Osteocyte (in vitro differentiated cells): Measurements from ENCODE around the gene CACNA1C. TPM values are rescaled to one million over a fixed set of nuclear protein-coding genes. Genes with fewer than 3 reads are reported as not detected.

ENCODE experiments used
- DNase-seq: peaks from one replicate; pipeline ENCODE4 v3.0.0; 2021; ENCODE audit warnings: mixed read lengths; ENCODE audit not compliant: unreplicated experiment; ENCODE audit errors: extremely low spot score
- H3K27ac Mint-ChIP-seq: one replicate; pipeline ENCODE4 v1.8.0; 2021; ENCODE audit warnings: mild to moderate bottlenecking, mixed read lengths; ENCODE audit not compliant: unreplicated experiment
- H3K27me3 Mint-ChIP-seq: one replicate; pipeline ENCODE4 v1.8.0; 2021; ENCODE audit warnings: mixed read lengths; ENCODE audit not compliant: unreplicated experiment
- H3K36me3 Mint-ChIP-seq: one replicate; pipeline ENCODE4 v1.8.0; 2021; ENCODE audit warnings: mixed read lengths; ENCODE audit not compliant: unreplicated experiment
- H3K4me1 Mint-ChIP-seq: one replicate; pipeline ENCODE4 v1.8.0; 2021; ENCODE audit warnings: mixed read lengths; ENCODE audit not compliant: unreplicated experiment
- H3K4me3 Mint-ChIP-seq: one replicate; pipeline ENCODE4 v1.8.0; 2021; ENCODE audit warnings: mild to moderate bottlenecking, moderate library complexity, mixed read lengths; ENCODE audit not compliant: unreplicated experiment
- H3K9me3 Mint-ChIP-seq: one replicate; pipeline ENCODE4 v1.8.0; 2021; ENCODE audit warnings: mixed read lengths; ENCODE audit not compliant: unreplicated experiment
- total RNA-seq: library from RNA; stranded (reverse); gene quantifications from 2 replicates; pipeline ENCODE4 v1.2.1, GENCODE V29; 2021
- TF ChIP-seq, protein P1 (sequence below): fragments of 200-600 bp; sonication (generic); IDR thresholded peaks from 2 replicates; pipeline ENCODE4 v1.5.0; 2021; ENCODE audit warnings: antibody characterized with exemption, mild to moderate bottlenecking, moderate library complexity

Gene CACNA1C
- total RNA-seq, 1 donor from 2014 or later: 67.4 TPM

DNA sequence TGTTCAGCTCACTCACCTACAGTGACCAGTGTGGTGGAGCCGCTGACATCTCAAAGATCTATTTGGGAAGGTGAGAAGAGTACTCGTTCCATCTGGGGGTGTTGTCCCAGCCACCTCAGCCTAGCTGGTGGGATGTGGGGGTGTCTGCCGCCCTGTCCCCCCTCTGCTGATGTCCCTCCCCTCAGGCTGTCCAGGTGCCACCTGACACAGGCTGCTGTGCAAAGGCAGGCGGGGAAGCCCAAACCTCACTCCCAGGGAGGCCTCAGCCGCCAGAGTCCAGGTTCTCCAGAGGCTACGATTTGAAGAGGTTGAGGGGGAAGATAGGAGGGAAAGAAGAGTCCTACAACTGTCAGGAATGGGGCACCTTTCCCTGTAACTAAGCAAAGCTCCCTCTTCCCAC is 690.7 kb downstream of the CACNA1C start:
- DNase-seq: peak; percentile 79
- no peaks in the 10 kb centered on the region for H3K36me3 Mint-ChIP-seq
- no peaks in the 10 kb centered on the region for H3K9me3 Mint-ChIP-seq
- H3K4me1 Mint-ChIP-seq: no peaks in the 10 kb centered on the region
- H3K4me3 Mint-ChIP-seq: no peak overlapping the region
- peaks cover 60% of the 10 kb centered on the region for H3K27me3 Mint-ChIP-seq
- TF ChIP-seq, protein P1, sequence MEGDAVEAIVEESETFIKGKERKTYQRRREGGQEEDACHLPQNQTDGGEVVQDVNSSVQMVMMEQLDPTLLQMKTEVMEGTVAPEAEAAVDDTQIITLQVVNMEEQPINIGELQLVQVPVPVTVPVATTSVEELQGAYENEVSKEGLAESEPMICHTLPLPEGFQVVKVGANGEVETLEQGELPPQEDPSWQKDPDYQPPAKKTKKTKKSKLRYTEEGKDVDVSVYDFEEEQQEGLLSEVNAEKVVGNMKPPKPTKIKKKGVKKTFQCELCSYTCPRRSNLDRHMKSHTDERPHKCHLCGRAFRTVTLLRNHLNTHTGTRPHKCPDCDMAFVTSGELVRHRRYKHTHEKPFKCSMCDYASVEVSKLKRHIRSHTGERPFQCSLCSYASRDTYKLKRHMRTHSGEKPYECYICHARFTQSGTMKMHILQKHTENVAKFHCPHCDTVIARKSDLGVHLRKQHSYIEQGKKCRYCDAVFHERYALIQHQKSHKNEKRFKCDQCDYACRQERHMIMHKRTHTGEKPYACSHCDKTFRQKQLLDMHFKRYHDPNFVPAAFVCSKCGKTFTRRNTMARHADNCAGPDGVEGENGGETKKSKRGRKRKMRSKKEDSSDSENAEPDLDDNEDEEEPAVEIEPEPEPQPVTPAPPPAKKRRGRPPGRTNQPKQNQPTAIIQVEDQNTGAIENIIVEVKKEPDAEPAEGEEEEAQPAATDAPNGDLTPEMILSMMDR: no peak
- no peak overlapping the region for H3K27ac Mint-ChIP-seq

DNA sequence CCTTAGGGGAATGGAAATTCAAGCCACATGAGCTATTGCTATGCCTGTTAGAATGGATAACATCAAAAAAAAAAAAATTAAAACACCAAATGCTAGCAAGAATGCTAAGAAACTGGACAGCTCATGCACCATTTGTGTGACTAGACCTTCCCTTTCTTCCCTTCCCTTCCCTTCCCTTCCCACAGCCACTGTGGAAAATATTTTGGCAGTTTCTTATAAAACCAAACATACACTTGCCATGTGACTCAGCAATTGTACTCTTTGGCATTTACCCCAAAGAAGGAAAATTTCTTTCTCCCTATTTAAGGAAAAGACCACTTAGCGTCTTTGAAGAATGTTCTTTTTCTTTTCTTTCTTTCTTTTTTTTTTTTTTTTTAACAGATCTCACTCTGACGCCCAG is 692.9 kb downstream of the CACNA1C start:
- H3K36me3 Mint-ChIP-seq: no peaks in the 10 kb centered on the region
- no peaks in the 10 kb centered on the region for H3K4me1 Mint-ChIP-seq
- H3K27ac Mint-ChIP-seq: no peak overlapping the region
- DNase-seq: no peak
- no peak overlapping the region for H3K4me3 Mint-ChIP-seq
- H3K27me3 Mint-ChIP-seq: peaks cover 65% of the 10 kb centered on the region
- no peaks in the 10 kb centered on the region for H3K9me3 Mint-ChIP-seq
- TF ChIP-seq, protein P1: no peak

Other genes with a start within 250 kb of the CACNA1C start
- not detected in 2 replicates for gene LRTM2, start 232.4 kb upstream of the CACNA1C start, total RNA-seq
- gene CACNA2D4, start 134.3 kb upstream of the CACNA1C start, total RNA-seq: not detected in 2 replicates
- 12.5 and 14.4 TPM in 2 replicates for gene DCP1B, start 48.5 kb upstream of the CACNA1C start, total RNA-seq